Activated CD8-positive, alpha-beta memory T cell treated with anti-CD3 and anti-CD28 coated beads for 1 hour (primary cell): Measurements from ENCODE around the gene ANKRD65.
"Not testable (repeated sequence)": the region's sequence is repeated elsewhere in the genome, so short reads cannot be mapped to it uniquely, and the experiment has no call there.

Experiments
- DNase-seq, 2 donors: peaks; one replicate each; pipeline ENCODE4 v3.0.0-alpha.2; 2020; ENCODE audit warnings: low read depth in 1 of 2; ENCODE audit errors: extremely low read depth in 1 of 2

Gene ANKRD65

GRCh38 chr1:1421147-1421906 is at the start of gene ANKRD65:
Gene ANKRD65 (minus strand): TSS chr1:1421276. CDS start chr1:1421005, 271 bp downstream.
- no peak for DNase-seq

DNA sequence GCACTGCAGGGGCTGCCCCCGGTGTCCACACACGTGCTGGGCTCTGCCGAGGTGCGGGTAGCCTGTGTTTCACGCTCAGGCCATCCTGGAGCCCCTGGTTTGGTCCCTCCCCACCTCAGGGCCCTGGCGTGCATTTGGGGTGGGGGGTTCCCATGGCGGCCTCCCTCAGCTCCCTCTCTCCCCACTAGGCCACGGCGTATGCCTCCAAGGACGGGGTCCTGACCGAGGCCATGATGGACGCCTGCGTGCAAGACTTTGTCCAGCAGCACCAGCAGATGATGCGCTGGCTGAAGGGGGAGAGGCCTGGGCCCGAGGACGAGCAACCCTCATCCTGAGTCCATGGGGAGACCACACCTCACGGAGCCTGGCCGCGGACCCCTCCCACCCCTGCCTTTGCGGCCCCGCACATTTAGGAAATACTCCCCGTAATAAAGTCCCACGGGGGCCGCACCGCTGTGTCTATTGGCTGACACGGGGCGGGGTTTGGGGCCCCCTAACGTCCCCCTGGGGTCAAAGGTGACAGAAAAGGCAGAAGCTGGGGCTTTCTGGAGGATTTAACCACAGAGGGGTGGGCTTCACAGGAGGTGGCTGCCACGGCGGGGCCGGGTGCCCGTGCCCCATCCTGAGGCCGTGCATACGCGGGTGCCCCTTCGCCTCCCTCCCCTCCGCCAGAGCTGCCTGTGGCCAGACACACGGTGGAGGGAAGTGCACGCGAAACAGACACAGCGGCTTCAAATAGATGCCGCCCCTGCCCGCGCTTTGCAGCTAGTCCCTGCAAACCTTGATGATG is 47.3 kb upstream of the ANKRD65 start:
- DNase-seq: not testable (repeated sequence)

GRCh38 chr1:1463312-1463711 is 42.2 kb upstream of the ANKRD65 start:
- DNase-seq: no peak

- no peak for DNase-seq
These were observed 41.4 kb upstream of the ANKRD65 start for GRCh38 chr1:1462318-1462966.

GRCh38 chr1:1461721-1462317 is 40.7 kb upstream of the ANKRD65 start:
- DNase-seq: no peak

DNA sequence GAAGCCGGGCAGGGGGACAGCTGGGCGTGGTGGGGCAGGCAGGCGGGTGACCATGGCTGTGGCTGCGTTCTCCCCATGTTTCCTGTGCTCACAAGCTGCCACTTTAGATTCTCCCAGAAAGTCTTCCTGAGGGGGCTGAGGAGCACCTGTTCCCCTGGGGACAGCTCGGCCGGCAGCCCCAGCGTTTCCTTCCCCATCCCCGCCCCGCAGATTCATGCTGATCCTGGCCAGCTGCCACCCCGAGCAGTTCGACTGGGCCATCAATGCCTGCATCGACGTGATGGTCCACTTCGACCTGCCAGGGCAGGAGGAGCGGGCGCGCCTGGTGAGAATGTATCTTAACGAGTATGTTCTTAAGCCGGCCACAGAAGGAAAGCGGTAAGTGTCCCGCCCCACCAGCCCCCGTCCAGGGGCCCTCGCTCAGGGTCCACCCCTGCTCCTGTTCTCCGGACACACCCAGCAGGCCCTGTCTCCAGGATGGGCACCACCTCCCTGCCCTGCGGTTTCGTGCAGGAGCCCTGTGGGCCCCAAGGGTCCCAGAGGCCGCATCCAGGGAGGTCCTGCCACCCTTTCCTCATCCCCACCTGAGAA is 39.6 kb upstream of the ANKRD65 start:
- no peak for DNase-seq

DNA sequence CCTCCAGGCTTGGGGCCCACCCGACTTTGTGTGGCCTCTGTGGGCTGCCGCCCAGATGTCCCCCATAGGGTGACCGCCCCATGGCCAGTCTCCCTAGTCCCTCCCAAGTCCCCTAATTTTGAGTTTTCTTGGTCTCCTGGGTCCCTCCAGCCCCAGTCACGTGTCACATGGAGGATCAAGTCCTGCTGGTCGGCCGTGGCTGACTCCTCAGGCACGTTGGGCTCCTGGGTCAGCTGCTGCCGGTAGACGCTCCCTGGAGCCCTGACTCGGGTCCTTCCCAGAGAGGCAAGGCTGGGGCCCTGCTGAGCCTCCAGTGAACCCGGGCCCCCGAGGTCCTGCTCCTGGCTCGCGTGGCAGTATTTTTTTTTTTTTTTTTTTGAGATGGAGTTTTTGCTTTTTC is 38.6 kb upstream of the ANKRD65 start:
- not testable (repeated sequence) for DNase-seq

GRCh38 chr1:1459156-1459555 is 38.1 kb upstream of the ANKRD65 start:
- DNase-seq: not testable (repeated sequence)

DNA sequence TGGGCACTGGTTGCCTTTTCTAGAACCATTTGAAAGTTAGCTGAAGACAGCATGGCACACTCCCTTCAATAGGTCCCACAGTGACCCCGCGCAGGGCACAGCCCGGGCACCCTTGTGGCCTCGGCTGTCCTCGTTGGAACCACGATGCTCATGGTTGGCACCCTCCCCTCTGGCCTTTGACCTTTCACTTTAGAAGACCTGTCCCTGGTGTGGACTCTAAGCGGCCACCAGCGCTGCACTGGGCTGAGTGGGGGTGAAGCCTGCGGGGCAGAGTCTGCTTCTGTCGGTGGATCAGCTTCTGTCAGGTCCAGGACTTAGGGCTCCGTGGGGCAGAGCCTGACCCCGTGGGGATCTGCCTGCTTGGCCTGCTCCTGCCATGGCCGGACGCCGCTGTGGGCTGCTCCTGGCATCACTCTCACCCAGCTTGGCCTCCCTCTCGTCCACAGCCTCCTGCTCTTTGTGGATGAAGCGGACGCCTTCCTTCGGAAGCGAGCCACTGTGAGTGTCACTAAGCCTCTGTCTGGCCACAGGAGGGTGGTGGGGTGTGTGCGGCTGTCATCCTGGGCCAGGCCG is 35.7 kb upstream of the ANKRD65 start:
- DNase-seq: not testable (repeated sequence)

GRCh38 chr1:1455934-1456333 is 34.9 kb upstream of the ANKRD65 start:
- DNase-seq: not testable (repeated sequence)

GRCh38 chr1:1455366-1455884 is 34.3 kb upstream of the ANKRD65 start:
- DNase-seq: no peak

GRCh38 chr1:1454286-1455056 is 33.4 kb upstream of the ANKRD65 start:
- not testable (repeated sequence) for DNase-seq

DNA sequence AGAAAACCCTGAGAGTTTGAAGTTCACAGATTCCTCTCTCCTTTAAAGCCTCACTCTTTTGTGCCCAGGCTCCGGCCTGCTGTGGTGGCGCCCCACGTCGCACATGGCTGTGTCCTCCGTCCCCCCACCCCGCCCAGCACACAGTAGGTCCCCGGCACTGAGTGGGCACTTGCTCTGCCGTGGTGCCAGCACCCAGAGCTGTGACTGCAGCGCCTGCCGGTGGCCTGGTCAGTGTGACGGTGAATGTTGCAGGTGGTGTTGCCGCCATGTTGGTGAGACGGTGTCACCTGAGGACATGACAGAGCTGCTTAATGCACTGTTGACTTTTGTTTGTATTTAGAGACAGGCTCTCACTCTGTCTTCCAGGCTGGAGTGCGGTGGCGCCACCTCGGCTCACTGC is 31.8 kb upstream of the ANKRD65 start:
- DNase-seq: no peak

- DNase-seq: not testable (repeated sequence)
These were observed 31.3 kb upstream of the ANKRD65 start for GRCh38 chr1:1452365-1452739.

DNA sequence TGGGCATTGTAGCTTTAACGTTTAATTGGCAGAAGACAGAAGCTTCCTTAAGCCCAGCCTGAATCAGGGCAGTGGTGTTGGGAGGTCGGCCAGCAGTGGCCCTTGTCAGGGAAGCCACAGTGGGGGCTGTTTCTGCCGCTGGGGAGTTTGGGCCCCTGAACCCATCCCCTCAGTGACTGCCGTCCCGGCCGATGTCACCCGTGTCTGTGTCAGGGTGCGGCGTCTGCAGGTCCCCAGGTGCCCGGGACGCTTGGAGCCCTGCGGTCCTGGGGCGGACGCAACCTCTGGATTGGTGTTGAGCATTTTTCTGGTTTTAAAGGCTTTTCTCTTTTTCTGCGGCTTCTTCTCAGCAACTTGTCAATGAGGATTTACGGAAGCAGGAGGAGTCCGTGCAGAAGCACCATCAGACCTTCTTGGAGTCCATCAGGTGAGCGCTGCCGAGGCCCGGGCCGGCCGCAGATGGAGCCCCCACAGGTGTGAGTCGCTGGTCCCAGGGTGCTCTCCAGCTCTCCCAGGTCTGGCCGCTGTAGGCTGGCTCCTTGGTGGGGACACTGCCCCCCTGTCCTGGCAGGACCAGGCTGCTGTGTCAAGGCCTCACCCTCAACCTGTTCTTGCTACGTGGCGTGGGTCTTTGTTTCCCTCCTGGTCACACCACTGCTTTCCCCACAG is 30.8 kb upstream of the ANKRD65 start:
- DNase-seq: no peak

GRCh38 chr1:1450616-1451015 is 29.5 kb upstream of the ANKRD65 start:
- DNase-seq: not testable (repeated sequence)

DNA sequence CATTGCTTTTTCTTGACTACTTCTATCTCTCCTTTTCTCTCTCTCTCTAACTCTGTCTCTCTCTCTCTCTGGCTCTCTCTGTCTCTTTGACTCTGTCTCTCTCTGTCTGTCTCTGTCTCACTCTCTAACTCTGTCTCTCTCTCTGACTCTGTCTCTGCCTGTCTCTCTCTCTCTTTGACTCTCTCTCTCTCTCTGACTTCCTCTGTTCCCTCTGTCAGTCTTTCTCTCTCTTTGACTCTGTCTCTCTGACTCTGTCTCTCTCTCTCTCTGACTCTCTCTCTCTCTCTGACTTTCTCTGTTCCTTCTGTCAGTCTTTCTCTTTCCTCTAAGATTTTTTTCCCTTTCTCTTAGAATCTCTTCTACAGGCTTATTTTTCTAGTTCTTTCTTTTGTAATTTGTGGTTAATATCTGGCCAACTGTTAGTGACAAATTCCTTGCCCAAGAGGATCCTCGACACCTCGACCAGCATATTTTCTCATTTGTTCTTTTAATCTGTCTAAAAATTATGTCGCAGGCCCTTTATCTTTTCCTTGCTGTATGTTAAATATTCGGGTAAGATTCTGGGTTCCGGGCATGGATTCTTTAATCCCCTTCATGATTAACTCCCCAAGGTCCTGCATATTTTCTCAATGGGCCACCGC is 28.1 kb upstream of the ANKRD65 start, which contains the start of gene ATAD3C:
Gene ATAD3C (plus strand): TSS at position 591 of the 641 bp plus-strand sequence. CDS start 995 bp downstream, outside the sequence.
- no peak for DNase-seq

DNA sequence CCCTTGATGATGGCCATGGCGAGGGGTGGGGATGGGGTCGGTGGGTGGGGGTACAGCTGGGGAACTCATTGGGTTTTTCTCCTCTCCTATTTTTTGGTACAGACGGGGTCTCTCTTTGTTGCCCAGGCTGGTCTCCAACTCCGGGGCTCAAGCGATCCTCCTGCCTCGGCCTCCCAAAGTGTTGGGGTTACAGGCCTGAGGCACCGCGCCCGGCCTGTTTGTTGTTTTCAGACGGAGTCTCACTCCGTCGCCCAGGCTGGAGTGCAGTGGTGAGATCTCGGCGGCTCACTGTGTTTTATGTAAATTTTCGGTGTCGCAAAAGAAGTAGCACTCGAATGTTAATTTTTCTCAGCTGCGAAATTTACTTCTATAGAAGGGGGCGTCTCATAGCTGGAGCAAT is 25.6 kb upstream of the ANKRD65 start:
- DNase-seq: not testable (repeated sequence)
